Activated gamma-delta T cell treated with anti-CD3 and anti-CD28 coated beads, Interleukin-2, amount 50 U/mL, for 16 hours (primary cell): ENCODE data around the gene GIMD1.
"Not testable (repeated sequence)": the region's sequence is repeated elsewhere in the genome, so short reads cannot be mapped to it uniquely, and the experiment has no call there.

Source experiments
- DNase-seq: peaks from one replicate; pipeline ENCODE4 v3.0.0-alpha.2; 2020; ENCODE audit warnings: low read depth

Gene GIMD1

GRCh38 chr4:106368678-106369077 lies at the start of gene GIMD1:
TSS of gene GIMD1 (minus strand) at chr4:106368778. CDS start at chr4:106367435, 1,343 bp downstream.
- no peak for DNase-seq

GRCh38 chr4:106414366-106414765 lies 45.8 kb upstream of the GIMD1 start:
- no peak for DNase-seq

- DNase-seq: no peak
These were observed 41.6 kb upstream of the GIMD1 start for GRCh38 chr4:106409901-106410889.

GRCh38 chr4:106408004-106408403 lies 39.4 kb upstream of the GIMD1 start:
- DNase-seq: not testable (repeated sequence)

- DNase-seq: no peak
These were observed 32.6 kb upstream of the GIMD1 start for GRCh38 chr4:106401157-106401556.

GRCh38 chr4:106398898-106399297 lies 30.3 kb upstream of the GIMD1 start:
- not testable (repeated sequence) for DNase-seq

DNA sequence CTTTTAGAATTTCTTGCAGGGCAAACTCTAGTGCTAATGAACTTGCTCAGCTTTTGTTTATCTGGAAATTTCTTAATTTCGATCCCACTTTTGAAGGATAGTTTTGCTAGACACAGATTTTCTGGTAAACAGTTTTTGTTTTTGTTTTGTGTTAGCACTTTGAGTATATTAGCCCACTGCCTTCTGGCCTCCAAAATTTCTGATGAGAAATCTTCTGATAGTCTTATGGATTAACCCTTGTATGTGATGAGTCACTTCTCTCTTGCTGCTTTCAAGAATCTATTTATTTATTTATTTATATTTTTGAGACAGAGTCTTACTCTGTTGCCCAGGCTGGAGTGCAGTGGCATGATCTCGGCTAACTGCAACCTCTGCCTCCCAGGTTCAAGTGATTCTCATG lies 27.0 kb upstream of the GIMD1 start:
- no peak for DNase-seq

DNA sequence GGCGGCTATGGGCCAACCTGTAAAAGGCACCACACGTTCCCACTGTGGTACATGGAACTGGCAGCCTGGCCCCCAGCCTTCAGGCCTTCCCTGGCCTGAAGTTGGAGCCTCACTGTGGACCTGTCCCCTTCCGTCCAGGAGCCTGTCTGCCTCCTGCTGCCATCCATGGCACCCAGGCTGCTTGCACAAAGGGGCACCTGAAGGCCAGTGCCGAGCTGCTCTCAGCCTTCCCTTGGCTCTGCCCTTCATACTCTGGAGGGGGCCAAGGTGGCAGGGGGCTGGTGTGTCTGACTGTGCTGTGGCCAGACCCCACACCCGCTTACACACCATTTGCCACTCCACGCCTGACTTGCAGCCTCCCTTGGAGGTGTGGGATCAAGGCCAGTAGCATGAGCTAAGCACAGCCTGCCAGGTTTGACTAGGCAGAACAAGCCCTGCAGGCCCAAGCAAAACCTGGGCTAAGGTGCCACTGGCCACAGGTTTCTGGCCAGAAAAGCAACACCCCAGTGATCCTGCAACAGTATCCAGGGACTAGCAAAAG lies 17.3 kb upstream of the GIMD1 start:
- no peak for DNase-seq

DNA sequence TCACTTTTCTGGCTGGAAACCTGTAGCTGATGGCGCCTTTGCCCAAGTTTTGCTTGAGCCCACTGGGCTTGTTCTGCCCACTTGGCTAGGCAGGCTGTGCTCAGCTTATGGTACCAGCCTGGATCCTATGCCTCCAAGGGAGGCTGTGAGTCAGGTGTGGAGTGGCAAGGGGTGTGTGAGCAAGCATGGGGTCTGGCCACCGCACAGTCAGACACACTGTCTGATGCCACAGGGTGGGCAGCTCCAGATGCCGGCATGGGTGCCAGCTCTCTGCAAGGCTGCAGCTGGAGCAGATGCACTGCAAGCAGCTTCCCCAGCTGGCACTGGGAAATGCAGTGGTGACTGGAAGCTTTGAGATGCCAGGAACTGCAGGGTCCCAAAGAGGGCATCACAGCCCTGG lies 16.3 kb upstream of the GIMD1 start:
- DNase-seq: no peak

DNA sequence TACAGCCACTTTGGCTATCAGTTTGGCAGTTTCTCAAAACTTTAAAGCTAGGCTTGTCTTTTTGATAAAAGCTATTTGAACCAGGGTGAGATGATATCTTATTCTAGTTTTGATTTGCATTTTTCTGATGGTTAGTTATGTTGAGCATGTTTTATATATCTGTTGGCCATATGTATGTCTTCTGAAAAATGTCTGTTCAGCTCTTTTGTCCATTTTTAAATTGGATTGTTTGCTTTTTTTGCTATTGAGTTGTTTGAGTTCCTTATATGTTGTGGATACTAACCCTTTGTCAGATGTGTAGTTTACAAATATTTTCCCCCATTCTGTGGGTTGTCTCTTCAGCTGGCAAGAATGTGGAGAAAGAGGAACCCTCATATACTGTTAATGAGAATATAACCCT lies 11.6 kb upstream of the GIMD1 start:
- no peak for DNase-seq

DNA sequence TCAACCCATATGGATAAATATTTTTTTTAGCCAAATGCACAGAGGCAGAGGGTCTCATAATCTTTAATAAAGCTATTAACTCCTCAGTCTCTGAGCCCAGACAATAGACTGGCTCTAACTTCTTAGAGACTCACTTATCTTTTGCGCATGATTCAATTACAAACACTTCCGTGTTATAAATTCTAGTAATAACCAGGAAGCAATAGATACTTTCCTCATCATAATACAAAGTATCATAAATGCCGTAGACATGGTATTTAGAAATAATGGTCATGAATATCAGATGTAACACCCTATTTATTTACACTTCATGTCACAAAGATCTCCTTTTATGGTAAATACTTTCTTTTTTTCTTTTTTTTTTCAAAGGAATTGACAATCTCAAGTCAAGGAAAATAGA lies 4.4 kb upstream of the GIMD1 start:
- no peak for DNase-seq

DNA sequence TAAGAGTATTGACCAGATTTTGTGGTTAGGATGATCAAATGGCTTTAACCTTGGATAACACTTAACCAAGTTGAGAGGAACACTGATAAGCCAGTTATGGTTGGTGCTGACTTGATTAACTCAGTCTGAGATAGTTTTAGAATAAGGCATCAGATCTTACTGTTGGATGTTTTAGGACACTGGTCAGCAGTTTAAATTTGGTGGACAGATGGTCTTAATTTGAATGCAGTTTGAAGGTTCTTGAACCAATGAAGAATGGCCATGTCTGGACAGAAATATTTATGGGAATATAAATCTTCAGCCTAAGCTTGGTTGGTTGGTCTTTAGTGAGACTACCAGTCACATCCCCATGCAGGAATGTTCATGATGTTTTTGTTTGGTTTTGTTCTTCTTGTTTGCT lies 2.6 kb upstream of the GIMD1 start:
- DNase-seq: no peak

- DNase-seq: no peak
These were observed 1.6 kb upstream of the GIMD1 start for GRCh38 chr4:106370214-106370613.

DNA sequence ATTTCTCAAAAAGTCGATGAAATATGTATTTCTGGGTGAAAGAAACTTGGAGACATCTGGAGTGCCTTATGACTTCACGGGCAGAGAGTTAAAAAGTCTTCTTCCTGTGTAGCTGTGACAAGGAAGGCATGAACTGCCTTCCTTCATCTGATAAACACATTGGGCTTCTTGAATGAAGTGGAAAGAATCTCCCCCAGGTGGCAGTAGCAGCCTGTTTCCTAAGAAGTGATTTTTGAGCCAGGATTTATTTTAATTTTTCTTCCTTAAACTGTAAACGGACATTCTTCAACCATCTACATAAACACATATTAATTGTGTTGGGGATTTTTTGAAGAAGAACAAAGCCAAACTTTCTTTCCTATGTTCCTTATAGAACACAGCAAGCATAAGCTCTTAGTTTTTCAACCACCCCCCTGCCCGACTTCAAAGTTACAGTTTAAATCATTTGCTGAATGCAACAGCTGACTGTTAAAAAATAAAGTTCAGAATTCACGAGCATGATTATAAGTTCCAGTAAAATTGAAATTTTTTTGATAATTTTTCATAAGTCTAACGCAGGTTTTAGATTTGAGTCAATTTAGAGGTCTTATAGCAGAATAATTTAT lies 980 bp upstream of the GIMD1 start:
- no peak for DNase-seq

DNA sequence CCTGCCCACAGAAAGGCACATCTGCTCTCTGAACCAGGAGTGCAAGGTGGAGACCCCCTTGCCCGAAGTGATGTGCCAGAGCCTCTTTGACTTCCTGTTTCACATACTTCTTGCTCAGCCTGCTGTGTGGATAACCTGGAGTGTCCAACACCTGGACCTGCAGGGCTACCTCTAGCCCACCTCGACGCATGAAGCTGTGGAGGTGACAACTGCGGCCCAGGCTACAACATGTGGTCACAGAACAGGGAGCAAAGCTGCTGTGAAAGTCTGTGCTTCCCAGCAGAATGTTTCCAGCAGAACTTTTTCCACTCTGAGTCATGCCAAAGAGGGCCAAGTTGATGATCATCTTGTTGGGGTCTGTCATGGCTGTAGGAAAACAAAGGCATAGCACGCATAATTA lies 1.5 kb downstream of the GIMD1 start:
- no peak for DNase-seq

DNA sequence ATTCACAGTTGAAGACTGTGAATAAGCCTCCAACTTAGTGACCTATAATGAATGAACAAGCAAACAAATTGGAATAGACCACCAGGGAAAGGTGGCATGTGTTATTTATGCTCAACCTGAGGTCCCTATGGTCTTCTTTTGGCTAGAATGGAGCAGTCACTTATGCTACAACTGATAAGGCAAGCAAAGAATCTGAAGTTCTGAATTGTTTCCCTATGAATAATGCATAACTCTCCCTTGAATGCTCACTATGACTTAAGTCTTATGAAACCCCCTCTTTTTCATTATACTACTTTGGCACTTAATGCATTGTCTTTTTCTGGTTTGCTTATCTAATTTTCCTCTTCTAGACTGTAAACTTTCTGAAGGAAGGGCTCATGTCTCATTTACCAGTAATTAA lies 2.6 kb downstream of the GIMD1 start:
- DNase-seq: no peak

DNA sequence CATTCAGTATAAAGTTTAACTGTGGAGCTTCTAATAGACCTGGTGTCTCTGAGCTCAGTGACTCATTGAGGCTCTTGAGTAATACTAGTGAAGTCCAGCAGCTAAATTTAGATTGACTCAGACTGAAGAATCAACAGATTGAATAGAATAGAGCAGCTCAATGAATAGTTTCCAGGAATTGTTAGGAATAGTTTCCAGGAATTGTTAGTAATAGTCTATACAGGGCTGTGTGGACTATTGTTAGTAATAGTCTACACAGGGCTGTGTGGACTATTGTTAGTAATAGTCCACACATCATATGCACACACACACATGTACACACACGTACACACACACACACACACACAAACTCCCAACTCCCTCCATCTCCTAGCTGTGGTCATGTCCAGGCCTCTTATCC lies 3.0 kb downstream of the GIMD1 start:
- DNase-seq: no peak

GRCh38 chr4:106364282-106364681 lies 4.3 kb downstream of the GIMD1 start:
- DNase-seq: no peak

DNA sequence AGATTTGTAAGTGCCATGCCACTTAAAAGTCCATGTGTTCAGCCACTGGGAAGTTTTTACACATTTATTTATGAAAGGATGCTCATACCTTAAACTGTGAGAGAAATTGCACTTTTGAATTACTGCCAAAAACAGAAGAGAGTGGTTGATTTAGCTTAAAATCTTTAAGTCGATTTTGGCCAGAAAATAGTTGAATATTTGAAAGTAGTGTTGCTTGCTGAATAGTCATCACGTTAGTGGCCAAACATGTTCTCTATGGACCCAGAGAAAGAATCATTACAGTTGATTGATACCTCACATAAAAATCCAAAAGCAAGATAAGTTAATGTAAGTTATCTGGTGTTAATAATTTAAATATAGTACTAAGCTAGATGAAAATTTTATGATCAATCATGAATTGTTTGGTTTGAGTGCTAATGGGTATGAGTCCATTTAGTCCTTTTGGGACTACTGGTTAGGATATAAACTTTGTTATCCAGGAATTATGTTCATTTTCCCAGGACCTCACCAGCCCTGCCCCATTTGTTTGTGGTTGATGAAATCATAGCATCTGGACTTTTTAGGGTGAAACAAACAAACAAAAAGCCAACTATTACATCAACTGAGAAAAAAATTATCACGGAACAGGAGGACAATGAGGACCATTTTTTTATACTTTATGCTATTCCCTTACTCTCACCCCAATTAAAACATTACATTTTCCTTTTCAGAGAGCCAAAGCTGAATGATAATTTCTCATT lies 6.3 kb downstream of the GIMD1 start:
- no peak for DNase-seq

- DNase-seq: no peak
These were observed 9.7 kb downstream of the GIMD1 start for GRCh38 chr4:106358899-106359298.

GRCh38 chr4:106355193-106355592 lies 13.4 kb downstream of the GIMD1 start:
- no peak for DNase-seq

DNA sequence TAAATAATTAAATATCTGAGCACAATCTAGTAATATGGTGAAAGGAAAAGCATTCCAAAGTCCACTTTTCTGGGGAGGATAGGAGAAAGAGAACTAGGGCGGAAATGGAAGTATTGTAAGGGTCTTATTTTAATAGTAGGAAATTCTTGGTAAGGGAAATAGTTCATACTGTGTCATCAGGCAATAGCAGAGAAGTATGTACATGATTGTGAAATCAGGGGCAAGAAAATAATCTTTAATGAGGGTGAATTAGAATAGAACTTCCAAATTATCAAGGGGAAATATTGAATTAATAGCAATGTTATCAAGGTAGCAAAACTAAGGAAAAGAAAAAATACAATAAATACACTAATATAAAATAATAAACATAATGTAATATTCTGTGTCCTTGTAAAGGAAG lies 14.8 kb downstream of the GIMD1 start:
- no peak for DNase-seq
